HepG2 (cell line): ENCODE data around the gene SDK2. TPM values are rescaled to one million over a fixed set of nuclear protein-coding genes. Genes with fewer than 3 reads are reported as not detected.

Experiments used
- GLI4 ChIP-seq: sonication (generic); formaldehyde crosslinking; IDR thresholded peaks from 2 replicates; pipeline ENCODE4 v1.5.1; 2020; ENCODE audit warnings: missing genetic modification reagents, mild to moderate bottlenecking, moderate library complexity, borderline replicate concordance
- HCFC1 ChIP-seq: fragments of 150-350 bp; IDR thresholded peaks from 2 replicates; pipeline ENCODE4 v1.6.1; 2014; ENCODE audit warnings: low read depth, low read length
- NFATC3 ChIP-seq: sonication (generic); formaldehyde crosslinking; IDR thresholded peaks from 2 replicates; pipeline ENCODE4 v1.5.1; 2020; ENCODE audit warnings: mild to moderate bottlenecking, missing genetic modification reagents
- POLR2AphosphoS2 ChIP-seq: IDR thresholded peaks from 2 replicates; pipeline ENCODE4 v1.6.1; 2011; ENCODE audit warnings: low read depth, low read length, improper control_type of control experiment
- SIN3A ChIP-seq: IDR thresholded peaks from 2 replicates; pipeline ENCODE4 v1.6.1; 2011; ENCODE audit warnings: low read depth, mild to moderate bottlenecking, control low read depth, low read length, borderline replicate concordance
- SKI ChIP-seq: fragments of 450-650 bp; IDR thresholded peaks from one replicate; pipeline ENCODE4 v1.6.1; 2018; ENCODE audit warnings: mild to moderate bottlenecking; ENCODE audit not compliant: partially characterized antibody
- TFAP4 ChIP-seq: sonication (generic); IDR thresholded peaks from 2 replicates; pipeline ENCODE4 v1.6.1; 2016; ENCODE audit warnings: low read depth, borderline replicate concordance
- TOPORS ChIP-seq: sonication (generic); formaldehyde crosslinking; IDR thresholded peaks from 2 replicates; pipeline ENCODE4 v1.8.0; 2023; ENCODE audit warnings: mild to moderate bottlenecking, missing genetic modification reagents
- U2AF2 ChIP-seq: fragments of 200-400 bp; formaldehyde crosslinking; IDR thresholded peaks from 2 replicates; pipeline ENCODE4 v1.6.1; 2017; ENCODE audit warnings: low read depth, mild to moderate bottlenecking, low read length
- YEATS2 ChIP-seq: sonication (generic); formaldehyde crosslinking; IDR thresholded peaks from 2 replicates; pipeline ENCODE4 v1.4.0; 2020; ENCODE audit warnings: missing genetic modification reagents, borderline replicate concordance
- ZHX2 ChIP-seq, 2 experiments: sonication (generic) in 1 of 2; formaldehyde crosslinking in 1 of 2; IDR thresholded peaks; 2 replicates each; pipeline versions ENCODE4 v1.6.1 to v1.9.0; 2014 to 2022; ENCODE audit warnings: antibody characterized with exemption in 1 of 2, borderline replicate concordance in 1 of 2, inconsistent platforms in 1 of 2, low read depth in 1 of 2, missing genetic modification reagents in 1 of 2
- ZMYM4 ChIP-seq: sonication (generic); formaldehyde crosslinking; IDR thresholded peaks from 2 replicates; pipeline ENCODE4 v1.8.1; 2023; ENCODE audit warnings: mild to moderate bottlenecking, missing genetic modification reagents
- ZNF138 ChIP-seq: sonication (generic); formaldehyde crosslinking; IDR thresholded peaks from 2 replicates; pipeline ENCODE4 v1.5.0; 2020; ENCODE audit warnings: mild to moderate bottlenecking, low read depth, missing genetic modification reagents
- ZNF232 ChIP-seq: sonication (generic); formaldehyde crosslinking; IDR thresholded peaks from 2 replicates; pipeline ENCODE4 v1.4.0; 2020; ENCODE audit warnings: missing genetic modification reagents, borderline replicate concordance
- ZNF460 ChIP-seq: sonication (generic); formaldehyde crosslinking; IDR thresholded peaks from 2 replicates; pipeline ENCODE4 v1.5.1; 2020; ENCODE audit warnings: missing genetic modification reagents, mild to moderate bottlenecking, borderline replicate concordance
- ZNF629 ChIP-seq: sonication (generic); formaldehyde crosslinking; conservative IDR thresholded peaks from 2 replicates; pipeline ENCODE4 v1.5.0; 2020; ENCODE audit warnings: missing genetic modification reagents
- ZNF660 ChIP-seq: sonication (generic); formaldehyde crosslinking; IDR thresholded peaks from 2 replicates; pipeline ENCODE4 v1.5.1; 2020; ENCODE audit warnings: mild to moderate bottlenecking, low read depth, missing genetic modification reagents, borderline replicate concordance
- ZSCAN12 ChIP-seq: sonication (generic); formaldehyde crosslinking; IDR thresholded peaks from 2 replicates; pipeline ENCODE4 v1.9.0; 2021; ENCODE audit warnings: mild to moderate bottlenecking, missing genetic modification reagents
- polyA plus RNA-seq, 8 experiments: library from polyadenylated mRNA; depleted of rRNA in 3 of 8; stranded (reverse) in 7 of 8; unstranded in 1 of 8; fragments of >200 nt; fragmentation: Illumina TruSeq in 4 of 8; extraction: Trizol in 4 of 8; gene quantifications; 2 replicates each; pipeline versions ENCODE4 v1.2.1 to v1.2.3, GENCODE V29; 2011 to 2016; ENCODE audit warnings: low read depth in 4 of 8, missing spikeins in 1 of 8, mixed read lengths in 1 of 8; ENCODE audit not compliant: insufficient read depth in 1 of 8
- total RNA-seq, 5 experiments: library from RNA; depleted of rRNA; stranded (reverse); fragments of >200 nt; fragmentation: Illumina TruSeq; extraction: Trizol; gene quantifications; 2 replicates each; pipeline ENCODE4 v1.2.3, GENCODE V29; 2016; ENCODE audit warnings: low read depth in 1 of 5
- TF ChIP-seq, protein P1 (sequence below): sonication (generic); formaldehyde crosslinking; IDR thresholded peaks from 2 replicates; pipeline ENCODE4 v1.4.0; 2020; ENCODE audit warnings: missing genetic modification reagents

The SDK2 gene
- total and polyA plus RNA-seq, 2 of the 13 experiments (the other 11 are each of a cell fraction or from before 2014, with no cell fraction given): not detected

DNA sequence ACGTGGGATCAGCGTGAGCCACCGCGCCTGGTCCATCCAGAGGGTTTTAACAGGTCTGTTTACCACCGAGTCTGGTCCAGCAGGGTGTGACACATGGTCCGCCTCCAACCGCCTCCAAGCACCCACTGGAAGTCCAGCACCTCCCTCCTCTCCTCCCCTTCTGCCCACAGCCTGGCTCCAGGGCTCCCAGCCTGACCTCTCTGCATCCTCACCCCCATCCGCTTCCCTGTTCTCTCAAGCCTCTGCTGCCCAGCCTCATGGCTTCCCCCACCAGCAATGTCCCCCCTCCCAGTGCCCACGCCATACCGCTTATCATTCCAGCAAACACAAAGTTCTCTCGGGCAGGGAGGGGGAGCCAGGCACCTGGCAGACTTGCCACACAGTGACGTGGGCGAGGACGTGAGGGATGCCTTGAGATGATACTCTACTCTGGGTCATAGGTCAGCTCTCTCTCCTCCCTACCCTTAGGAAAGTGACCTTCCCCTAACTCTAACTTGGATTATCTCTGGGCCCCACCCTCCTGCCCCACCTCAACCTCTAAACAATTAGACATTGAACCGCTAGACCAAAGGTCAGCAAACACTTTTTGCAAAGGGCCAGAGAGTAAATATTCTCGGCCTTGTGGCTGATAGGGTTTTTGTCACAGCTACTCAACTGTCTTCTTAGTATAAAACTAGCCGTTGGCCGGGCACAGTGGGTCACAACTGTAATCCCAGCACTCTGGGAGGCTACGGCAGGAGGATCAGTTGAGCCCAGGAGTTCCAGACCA, 355.5 kb downstream of the SDK2 start (continued):
- peak; percentile 76; the same call in 1 of the 2 replicates for TF ChIP-seq YEATS2
- TF ChIP-seq ZNF138 (CRISPR knock-in tag): no peak
- no peak for TF ChIP-seq HCFC1
- TF ChIP-seq ZNF660 (CRISPR knock-in tag): no peak
- TF ChIP-seq ZMYM4 (CRISPR knock-in tag): peak; percentile 88
- TF ChIP-seq, protein P1, sequence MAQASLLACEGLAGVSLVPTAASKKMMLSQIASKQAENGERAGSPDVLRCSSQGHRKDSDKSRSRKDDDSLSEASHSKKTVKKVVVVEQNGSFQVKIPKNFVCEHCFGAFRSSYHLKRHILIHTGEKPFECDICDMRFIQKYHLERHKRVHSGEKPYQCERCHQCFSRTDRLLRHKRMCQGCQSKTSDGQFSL (CRISPR knock-in tag): peak; percentile 44
- TF ChIP-seq ZNF232 (CRISPR knock-in tag): no peak
- peak; percentile 55; the same call in 1 of the 2 replicates for TF ChIP-seq ZNF629
- no peak; the same call in 1 of the 2 replicates for TF ChIP-seq TOPORS (CRISPR knock-in tag)
- no peak for TF ChIP-seq POLR2AphosphoS2
- TF ChIP-seq SIN3A: no peak
- TF ChIP-seq TFAP4: peak; percentile 39; the same call in 1 of the 2 replicates
- peak; percentile 67; the same call in 1 of the 2 replicates for TF ChIP-seq ZNF460 (CRISPR knock-in tag)
- TF ChIP-seq GLI4 (CRISPR knock-in tag): peak; percentile 84; the same call in 1 of the 2 replicates
- no peak for TF ChIP-seq ZSCAN12 (CRISPR knock-in tag)
- TF ChIP-seq U2AF2: no peak
- TF ChIP-seq SKI: peak; percentile 86
- TF ChIP-seq ZHX2 (IDR thresholded peaks at IDR 0.05; ENCODE audit: low read depth): no peak
- no peak for TF ChIP-seq ZHX2 (CRISPR knock-in tag; IDR thresholded peaks at IDR 0.05; ENCODE audit: borderline replicate concordance)
- TF ChIP-seq NFATC3 (CRISPR knock-in tag): no peak
